SK-N-SH treated with all-trans-retinoic acid at 6 μM for 48 hours (cell line): ENCODE data around the gene FOXN3.

Experiments
- ATAC-seq: fragments of 200-7000 bp; cut with Tn5 transposase; 3 replicates; pipeline ENCODE4 v1.9.1; 2020; ENCODE audit warnings: mild to moderate bottlenecking, moderate library complexity
- ARNTL ChIP-seq: fragments of 450-650 bp; formaldehyde crosslinking; IDR thresholded peaks from 2 replicates; pipeline ENCODE4 v1.5.0; 2020; ENCODE audit warnings: low read depth, mild to moderate bottlenecking, moderate library complexity, borderline replicate concordance
- BACH2 ChIP-seq: fragments of 250-450 bp; sonication (Bioruptor Pico); IDR thresholded peaks from 2 replicates; pipeline ENCODE4 v1.9.0; 2021; ENCODE audit warnings: mild to moderate bottlenecking, borderline replicate concordance
- CREB5 ChIP-seq: fragments of 250-450 bp; sonication (Bioruptor Pico); IDR thresholded peaks from 2 replicates; pipeline ENCODE4 v1.5.1; 2020; ENCODE audit warnings: low read depth, mild to moderate bottlenecking, moderate library complexity
- CSDC2 ChIP-seq: fragments of 250-450 bp; sonication (Bioruptor Pico); IDR thresholded peaks from 2 replicates; pipeline ENCODE4 v1.5.0; 2020; ENCODE audit warnings: mild to moderate bottlenecking, moderate library complexity
- CSRNP3 ChIP-seq: fragments of 250-450 bp; sonication (Bioruptor Pico); IDR thresholded peaks from 2 replicates; pipeline ENCODE4 v1.5.1; 2021; ENCODE audit warnings: mild to moderate bottlenecking, moderate library complexity
- ESRRG ChIP-seq: fragments of 250-450 bp; sonication (Bioruptor Pico); IDR thresholded peaks from 2 replicates; pipeline ENCODE4 v1.6.1; 2021; ENCODE audit warnings: mild to moderate bottlenecking
- GLIS3 ChIP-seq: fragments of 250-450 bp; sonication (Bioruptor Pico); IDR thresholded peaks from 2 replicates; pipeline ENCODE4 v1.5.0; 2020; ENCODE audit warnings: mild to moderate bottlenecking, moderate library complexity
- ISL1 ChIP-seq: fragments of 250-450 bp; sonication (Bioruptor Pico); IDR thresholded peaks from 2 replicates; pipeline ENCODE4 v2.1.2; 2022; ENCODE audit warnings: mild to moderate bottlenecking, moderate library complexity
- OSR1 ChIP-seq: fragments of 250-450 bp; sonication (Bioruptor Pico); IDR thresholded peaks from 2 replicates; pipeline ENCODE4 v1.8.0; 2022; ENCODE audit warnings: moderate library complexity, mild to moderate bottlenecking, inconsistent platforms
- PATZ1 ChIP-seq: fragments of 250-450 bp; sonication (Bioruptor Pico); IDR thresholded peaks from 2 replicates; pipeline ENCODE4 v1.8.0; 2020; ENCODE audit warnings: mild to moderate bottlenecking, moderate library complexity, borderline replicate concordance
- POU6F1 ChIP-seq: fragments of 250-450 bp; sonication (Bioruptor Pico); IDR thresholded peaks from 2 replicates; pipeline ENCODE4 v1.8.0; 2021; ENCODE audit warnings: low read depth, mild to moderate bottlenecking, moderate library complexity, borderline replicate concordance
- PPARA ChIP-seq: fragments of 250-450 bp; sonication (Bioruptor Pico); IDR thresholded peaks from 2 replicates; pipeline ENCODE4 v1.5.0; 2020; ENCODE audit warnings: mild to moderate bottlenecking, borderline replicate concordance
- RARB ChIP-seq: fragments of 250-450 bp; sonication (Bioruptor Pico); IDR thresholded peaks from 2 replicates; pipeline ENCODE4 v1.8.0; 2021; ENCODE audit warnings: mild to moderate bottlenecking, moderate library complexity
- SNAI2 ChIP-seq: fragments of 250-450 bp; sonication (Bioruptor Pico); IDR thresholded peaks from 2 replicates; pipeline ENCODE4 v1.5.0; 2020; ENCODE audit warnings: mild to moderate bottlenecking, moderate library complexity
- TCF4 ChIP-seq: fragments of 250-450 bp; sonication (Bioruptor Pico); IDR thresholded peaks from 2 replicates; pipeline ENCODE4 v1.8.0; 2021; ENCODE audit warnings: mild to moderate bottlenecking, moderate library complexity, borderline replicate concordance
- TOX ChIP-seq: fragments of 250-450 bp; sonication (Bioruptor Pico); IDR thresholded peaks from 2 replicates; pipeline ENCODE4 v1.8.0; 2021; ENCODE audit warnings: mild to moderate bottlenecking, moderate library complexity, borderline replicate concordance
- TSHZ2 ChIP-seq: fragments of 250-450 bp; sonication (Bioruptor Pico); IDR thresholded peaks from 2 replicates; pipeline ENCODE4 v1.5.0; 2020; ENCODE audit warnings: mild to moderate bottlenecking, moderate library complexity
- ZC3H10 ChIP-seq: fragments of 250-450 bp; sonication (Bioruptor Pico); IDR thresholded peaks from 2 replicates; pipeline ENCODE4 v1.5.1; 2021; ENCODE audit warnings: mild to moderate bottlenecking, moderate library complexity
- ZFP3 ChIP-seq: fragments of 250-450 bp; sonication (Bioruptor Pico); IDR thresholded peaks from 2 replicates; pipeline ENCODE4 v1.5.0; 2020; ENCODE audit warnings: mild to moderate bottlenecking, moderate library complexity
- ZFP30 ChIP-seq: fragments of 450-650 bp; formaldehyde crosslinking; IDR thresholded peaks from 2 replicates; pipeline ENCODE4 v1.5.0; 2022; ENCODE audit warnings: mild to moderate bottlenecking, moderate library complexity
- ZNF70 ChIP-seq: fragments of 450-650 bp; formaldehyde crosslinking; IDR thresholded peaks from 2 replicates; pipeline ENCODE4 v1.5.0; 2020; ENCODE audit warnings: mild to moderate bottlenecking, moderate library complexity
- ZNF8 ChIP-seq: fragments of 450-650 bp; formaldehyde crosslinking; IDR thresholded peaks from 2 replicates; pipeline ENCODE4 v1.5.0; 2020; ENCODE audit warnings: mild to moderate bottlenecking, moderate library complexity

The FOXN3 gene

GRCh38 chr14:89327771-89328212 lies 89.2 kb downstream of the FOXN3 start (continued):
- TF ChIP-seq ZNF8 (CRISPR knock-in tag) (no peak), BACH2 (CRISPR knock-in tag) (no peak), ISL1 (CRISPR knock-in tag) (no peak), GLIS3 (CRISPR knock-in tag) (no peak), ESRRG (CRISPR knock-in tag) (no peak), SNAI2 (no peak), CSDC2 (CRISPR knock-in tag) (no peak), POU6F1 (no peak), ZC3H10 (CRISPR knock-in tag) (no peak), CREB5 (CRISPR knock-in tag) (no peak), ZFP30 (no peak), PPARA (CRISPR knock-in tag) (no peak), ZFP3 (no peak)

GRCh38 chr14:89325959-89326358 lies 91.1 kb downstream of the FOXN3 start:
- no peak for TF ChIP-seq ZC3H10 (CRISPR knock-in tag)
- TF ChIP-seq TCF4 (CRISPR knock-in tag): no peak
- no peak for TF ChIP-seq ZFP3
- TF ChIP-seq CSRNP3 (CRISPR knock-in tag): no peak
- no peak for TF ChIP-seq SNAI2
- no peak for TF ChIP-seq PPARA (CRISPR knock-in tag)
- TF ChIP-seq ISL1 (CRISPR knock-in tag): no peak
- TF ChIP-seq ARNTL (CRISPR knock-in tag): no peak
- TF ChIP-seq GLIS3 (CRISPR knock-in tag): no peak
- TF ChIP-seq TSHZ2 (CRISPR knock-in tag): no peak
- no peak for TF ChIP-seq PATZ1 (CRISPR knock-in tag)
- TF ChIP-seq OSR1 (CRISPR knock-in tag): no peak
- ATAC-seq: no peak

GRCh38 chr14:89325299-89325883 lies 91.6 kb downstream of the FOXN3 start:
- TF ChIP-seq ZFP30: no peak
- TF ChIP-seq CREB5 (CRISPR knock-in tag): no peak
- TF ChIP-seq POU6F1: no peak
- TF ChIP-seq PPARA (CRISPR knock-in tag): no peak
- TF ChIP-seq TOX: no peak
- TF ChIP-seq RARB (CRISPR knock-in tag): no peak
- no peak for TF ChIP-seq ZNF70 (CRISPR knock-in tag)
- TF ChIP-seq, all 23 proteins: peak for 0
- no peak for ATAC-seq
